PC-9 (cell line): ENCODE results near the gene GNL1.

Experiments used
- EZH2 ChIP-seq: fragments of 200-600 bp; sonication (generic); IDR thresholded peaks from 2 replicates; pipeline ENCODE4 v1.8.0; 2017; ENCODE audit warnings: antibody characterized with exemption, low read depth
- TF ChIP-seq, protein P1 (sequence below): fragments of 200-600 bp; sonication (generic); conservative IDR thresholded peaks from 2 replicates; pipeline ENCODE4 v1.6.1; 2017; ENCODE audit warnings: mixed run types, antibody characterized with exemption, mild to moderate bottlenecking, moderate library complexity

DNA sequence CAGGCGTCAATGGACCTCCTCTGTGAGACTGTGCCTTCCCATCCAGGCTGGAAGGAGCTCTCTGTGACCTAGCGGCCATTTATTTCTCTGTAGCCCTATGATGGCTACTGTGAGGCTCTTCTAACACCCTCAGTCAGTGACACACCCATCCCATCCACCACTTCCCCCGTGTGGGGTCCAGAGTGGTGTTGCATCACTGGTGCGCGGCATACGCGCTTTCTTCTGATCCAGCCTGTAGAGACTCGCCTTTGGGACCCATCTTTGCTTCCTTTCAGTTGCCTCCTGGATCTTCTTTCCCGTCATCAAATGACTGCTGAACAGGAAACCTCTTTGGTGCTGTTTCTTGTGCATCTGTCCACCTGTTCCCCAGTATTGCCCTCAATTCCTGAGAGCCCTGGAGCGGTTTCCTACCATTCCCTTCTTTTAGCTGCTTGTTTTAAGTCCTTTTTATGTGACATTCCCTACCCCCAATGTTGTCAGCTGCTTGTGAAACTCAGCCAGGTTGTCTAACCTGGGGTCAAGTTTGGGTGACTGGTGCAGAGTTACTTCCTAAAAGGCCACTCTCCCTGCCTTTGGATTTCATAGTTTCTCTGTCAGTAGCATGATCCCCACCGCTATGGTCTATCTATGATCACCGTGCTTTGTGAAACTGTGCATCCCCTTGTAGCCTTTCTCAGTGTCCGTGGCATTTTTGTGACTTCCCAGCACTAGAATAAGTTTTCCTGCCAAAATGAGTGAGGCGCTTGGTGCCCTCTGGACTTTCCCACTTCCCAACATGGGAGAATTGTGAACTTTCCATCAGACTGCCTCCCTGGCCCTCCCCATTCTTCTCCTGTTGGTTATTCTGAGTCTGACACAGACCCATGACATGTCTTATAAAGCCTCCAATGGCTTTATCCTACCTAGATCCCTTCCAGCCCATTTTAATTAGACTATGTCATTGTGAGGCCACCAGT lies 6.5 kb upstream of the GNL1 start:
- TF ChIP-seq, protein P1, sequence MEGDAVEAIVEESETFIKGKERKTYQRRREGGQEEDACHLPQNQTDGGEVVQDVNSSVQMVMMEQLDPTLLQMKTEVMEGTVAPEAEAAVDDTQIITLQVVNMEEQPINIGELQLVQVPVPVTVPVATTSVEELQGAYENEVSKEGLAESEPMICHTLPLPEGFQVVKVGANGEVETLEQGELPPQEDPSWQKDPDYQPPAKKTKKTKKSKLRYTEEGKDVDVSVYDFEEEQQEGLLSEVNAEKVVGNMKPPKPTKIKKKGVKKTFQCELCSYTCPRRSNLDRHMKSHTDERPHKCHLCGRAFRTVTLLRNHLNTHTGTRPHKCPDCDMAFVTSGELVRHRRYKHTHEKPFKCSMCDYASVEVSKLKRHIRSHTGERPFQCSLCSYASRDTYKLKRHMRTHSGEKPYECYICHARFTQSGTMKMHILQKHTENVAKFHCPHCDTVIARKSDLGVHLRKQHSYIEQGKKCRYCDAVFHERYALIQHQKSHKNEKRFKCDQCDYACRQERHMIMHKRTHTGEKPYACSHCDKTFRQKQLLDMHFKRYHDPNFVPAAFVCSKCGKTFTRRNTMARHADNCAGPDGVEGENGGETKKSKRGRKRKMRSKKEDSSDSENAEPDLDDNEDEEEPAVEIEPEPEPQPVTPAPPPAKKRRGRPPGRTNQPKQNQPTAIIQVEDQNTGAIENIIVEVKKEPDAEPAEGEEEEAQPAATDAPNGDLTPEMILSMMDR, result no peak
- no peak for TF ChIP-seq EZH2
